ENCODE results near the gene PNLDC1. TPM values are rescaled to one million over a fixed set of nuclear protein-coding genes. Genes with fewer than 3 reads are reported as not detected.
A peak's percentile ranks its signal among the peaks of the same experiment; 100 is the strongest.

The PNLDC1 gene
- total RNA-seq, 8 experiments from 2014 or later = 0.22 TPM; not detected in 7

GRCh38 chr6:159761873-159762680 lies 38.0 kb upstream of the PNLDC1 start, which contains the start of gene ACAT2:
Gene ACAT2, plus strand, starts transcription at chr6:159762045. Its CDS starts 43 bp downstream, at chr6:159762088.
- in situ Hi-C loops (cut with MboI; ENCODE audit: low pct_unique_long_range_greater_than_20kb in 2 of 9, low sequenced_read_pairs in 9 of 9, unreplicated experiment in 9 of 9) = no loop called here
- peak; percentile 89 to 97 (median 96) for ATAC-seq (replicated peaks in 6 of 8)
- peaks cover 10 to 13% of the 10 kb centered on the region in 2 donors for H3K4me1 ChIP-seq (replicated peaks in 1 of 2)
- peak within 1 kb of the TSS; percentile 94 to 98 for H3K27ac ChIP-seq
- H3K4me3 ChIP-seq = peak within 1 kb of the TSS; percentile 55 to 97 (median 85)
- WGBS, 10 experiments = 0% methylated on average over 1 to 6 of the region's 76 CpGs; no CpG with 5 or more reads in 5 of the 10 experiments

GRCh38 chr6:159762681-159763293 lies 37.3 kb upstream of the PNLDC1 start:
- peak; percentile 0 to 3 (median 1) for ATAC-seq (replicated peaks in 6 of 8)

GRCh38 chr6:159766906-159767305 lies 33.2 kb upstream of the PNLDC1 start:
- ATAC-seq (replicated peaks in 6 of 8) = no peak
- H3K4me3 ChIP-seq = no peak overlapping the region
- in situ Hi-C loops (cut with MboI; ENCODE audit: low pct_unique_long_range_greater_than_20kb in 2 of 9, low sequenced_read_pairs in 9 of 9, unreplicated experiment in 9 of 9) = no loop called here

More at GRCh38 chr6:159762681-159763293, 37.3 kb upstream of the PNLDC1 start:
- H3K4me1 ChIP-seq (replicated peaks in 1 of 2) = peaks cover 10 to 13% of the 10 kb centered on the region in 2 donors
- H3K27ac ChIP-seq = peak overlapping the region; percentile 67 to 94
- 0 to 100% (median 17%) methylated on average over 1 to 12 of the region's 16 CpGs; no CpG with 5 or more reads in 2 of the 10 experiments for WGBS, 10 experiments
- in situ Hi-C loops (cut with MboI; ENCODE audit: low pct_unique_long_range_greater_than_20kb in 2 of 9, low sequenced_read_pairs in 9 of 9, unreplicated experiment in 9 of 9) = no loop called here
- H3K4me3 ChIP-seq = peak overlapping the region; percentile 55 to 97 (median 85)

GRCh38 chr6:159769470-159769869 lies 30.6 kb upstream of the PNLDC1 start:
- ATAC-seq (replicated peaks in 6 of 8) = no peak
- Histone ChIP-seq H3K4me3 (no peak overlapping the region), H3K4me1 (replicated peaks in 1 of 2) (no peaks in the 10 kb centered on the region), H3K27ac (no peak overlapping the region)
- in situ Hi-C loops (cut with MboI; ENCODE audit: low pct_unique_long_range_greater_than_20kb in 2 of 9, low sequenced_read_pairs in 9 of 9, unreplicated experiment in 9 of 9) = no loop called here

More at GRCh38 chr6:159766906-159767305, 33.2 kb upstream of the PNLDC1 start:
- H3K4me1 ChIP-seq (replicated peaks in 1 of 2) = peaks cover 3 to 5% of the 10 kb centered on the region in 2 donors
- H3K27ac ChIP-seq = no peak overlapping the region

GRCh38 chr6:159772196-159772595 lies 27.9 kb upstream of the PNLDC1 start:
- no peak for ATAC-seq (replicated peaks in 6 of 8)
- in situ Hi-C loops (cut with MboI; ENCODE audit: low pct_unique_long_range_greater_than_20kb in 2 of 9, low sequenced_read_pairs in 9 of 9, unreplicated experiment in 9 of 9) = no loop called here
- WGBS, 10 experiments = 0 to 88% (median 41%) methylated on average over 1 of the region's 1 CpG; no CpG with 5 or more reads in 1 of the 10 experiments
- H3K4me3 ChIP-seq = no peak overlapping the region
- H3K27ac ChIP-seq = no peak overlapping the region
- H3K4me1 ChIP-seq (replicated peaks in 1 of 2) = no peaks in the 10 kb centered on the region

GRCh38 chr6:159777240-159777904 lies 22.7 kb upstream of the PNLDC1 start:
- no peaks in the 10 kb centered on the region for H3K4me1 ChIP-seq (replicated peaks in 1 of 2)
- in situ Hi-C loops (cut with MboI; ENCODE audit: low pct_unique_long_range_greater_than_20kb in 2 of 9, low sequenced_read_pairs in 9 of 9, unreplicated experiment in 9 of 9) = no loop called here
- ATAC-seq (replicated peaks in 6 of 8) = peak in 2 of 8 experiments; percentile 3 to 23
- H3K27ac ChIP-seq = no peak overlapping the region
- H3K4me3 ChIP-seq = no peak overlapping the region
- WGBS, 10 experiments = 45 to 97% (median 84%) methylated on average over 1 to 7 of the region's 7 CpGs

GRCh38 chr6:159778131-159778530 lies 21.9 kb upstream of the PNLDC1 start:
- no peak for ATAC-seq (replicated peaks in 6 of 8)
- no peak overlapping the region for H3K27ac ChIP-seq
- no peak overlapping the region for H3K4me3 ChIP-seq
- in situ Hi-C loops (cut with MboI; ENCODE audit: low pct_unique_long_range_greater_than_20kb in 2 of 9, low sequenced_read_pairs in 9 of 9, unreplicated experiment in 9 of 9) = no loop called here
- 20 to 100% (median 85%) methylated on average over 1 of the region's 1 CpG; no CpG with 5 or more reads in 3 of the 10 experiments for WGBS, 10 experiments
- H3K4me1 ChIP-seq (replicated peaks in 1 of 2) = no peaks in the 10 kb centered on the region

- 18 to 100% (median 89%) methylated on average over 1 to 3 of the region's 3 CpGs; no CpG with 5 or more reads in 1 of the 10 experiments for WGBS, 10 experiments
- no peak overlapping the region for H3K27ac ChIP-seq
- in situ Hi-C loops (cut with MboI; ENCODE audit: low pct_unique_long_range_greater_than_20kb in 2 of 9, low sequenced_read_pairs in 9 of 9, unreplicated experiment in 9 of 9) = no loop called here
- H3K4me1 ChIP-seq (replicated peaks in 1 of 2) = no peaks in the 10 kb centered on the region
- no peak overlapping the region for H3K4me3 ChIP-seq
- peak in 3 of 8 experiments; percentile 7 to 33 (median 29) for ATAC-seq (replicated peaks in 6 of 8)
Measured at GRCh38 chr6:159778542-159779103, 21.5 kb upstream of the PNLDC1 start.

GRCh38 chr6:159788276-159788675 lies 11.8 kb upstream of the PNLDC1 start:
- Histone ChIP-seq H3K27ac (peak overlapping the region in 1 of 2 donors; percentile 95), H3K4me1 (replicated peaks in 1 of 2) (peaks cover 12 to 17% of the 10 kb centered on the region in 2 donors), H3K4me3 (peak overlapping the region; percentile 56 to 76 (median 70))
- no peak for ATAC-seq (replicated peaks in 6 of 8)
- in situ Hi-C loops (cut with MboI; ENCODE audit: low pct_unique_long_range_greater_than_20kb in 2 of 9, low sequenced_read_pairs in 9 of 9, unreplicated experiment in 9 of 9) = no loop called here
- WGBS, 10 experiments = 0 to 60% (median 25%) methylated on average over 1 to 14 of the region's 15 CpGs

- 0 to 7% (median 0%) methylated on average over 1 to 21 of the region's 60 CpGs; no CpG with 5 or more reads in 3 of the 10 experiments for WGBS, 10 experiments
- Histone ChIP-seq H3K4me1 (replicated peaks in 1 of 2) (peaks cover 12 to 17% of the 10 kb centered on the region in 2 donors), H3K27ac (peak overlapping the region; percentile 79 to 95), H3K4me3 (peak overlapping the region; percentile 56 to 76 (median 70))
- ATAC-seq (replicated peaks in 6 of 8) = peak in 2 of 8 experiments; percentile 0
- in situ Hi-C loops (cut with MboI; ENCODE audit: low pct_unique_long_range_greater_than_20kb in 2 of 9, low sequenced_read_pairs in 9 of 9, unreplicated experiment in 9 of 9) = no loop called here
Measured at GRCh38 chr6:159788753-159789376, 11.2 kb upstream of the PNLDC1 start.

GRCh38 chr6:159789377-159790148 lies 10.5 kb upstream of the PNLDC1 start, which contains the start of gene TCP1:
Gene TCP1, minus strand, starts transcription at chr6:159789602. Its CDS starts 134 bp downstream, at chr6:159789468.
- in situ Hi-C loops (cut with MboI; ENCODE audit: low pct_unique_long_range_greater_than_20kb in 2 of 9, low sequenced_read_pairs in 9 of 9, unreplicated experiment in 9 of 9) = no loop called here
- H3K4me1 ChIP-seq (replicated peaks in 1 of 2) = peaks cover 12 to 17% of the 10 kb centered on the region in 2 donors
- ATAC-seq (replicated peaks in 6 of 8) = peak; percentile 70 to 85 (median 84)
- H3K4me3 ChIP-seq = peak within 1 kb of the TSS; percentile 56 to 76 (median 70)
- peak within 1 kb of the TSS; percentile 79 to 95 for H3K27ac ChIP-seq
- 0 to 20% (median 0%) methylated on average over 2 to 22 of the region's 64 CpGs; no CpG with 5 or more reads in 2 of the 10 experiments for WGBS, 10 experiments

All from motor neuron (in vitro differentiated cells).